ENCODE results near the gene SLFN12.
"Not testable (repeated sequence)": the region's sequence is repeated elsewhere in the genome, so short reads cannot be mapped to it uniquely, and the experiment has no call there.

Gene SLFN12

DNA sequence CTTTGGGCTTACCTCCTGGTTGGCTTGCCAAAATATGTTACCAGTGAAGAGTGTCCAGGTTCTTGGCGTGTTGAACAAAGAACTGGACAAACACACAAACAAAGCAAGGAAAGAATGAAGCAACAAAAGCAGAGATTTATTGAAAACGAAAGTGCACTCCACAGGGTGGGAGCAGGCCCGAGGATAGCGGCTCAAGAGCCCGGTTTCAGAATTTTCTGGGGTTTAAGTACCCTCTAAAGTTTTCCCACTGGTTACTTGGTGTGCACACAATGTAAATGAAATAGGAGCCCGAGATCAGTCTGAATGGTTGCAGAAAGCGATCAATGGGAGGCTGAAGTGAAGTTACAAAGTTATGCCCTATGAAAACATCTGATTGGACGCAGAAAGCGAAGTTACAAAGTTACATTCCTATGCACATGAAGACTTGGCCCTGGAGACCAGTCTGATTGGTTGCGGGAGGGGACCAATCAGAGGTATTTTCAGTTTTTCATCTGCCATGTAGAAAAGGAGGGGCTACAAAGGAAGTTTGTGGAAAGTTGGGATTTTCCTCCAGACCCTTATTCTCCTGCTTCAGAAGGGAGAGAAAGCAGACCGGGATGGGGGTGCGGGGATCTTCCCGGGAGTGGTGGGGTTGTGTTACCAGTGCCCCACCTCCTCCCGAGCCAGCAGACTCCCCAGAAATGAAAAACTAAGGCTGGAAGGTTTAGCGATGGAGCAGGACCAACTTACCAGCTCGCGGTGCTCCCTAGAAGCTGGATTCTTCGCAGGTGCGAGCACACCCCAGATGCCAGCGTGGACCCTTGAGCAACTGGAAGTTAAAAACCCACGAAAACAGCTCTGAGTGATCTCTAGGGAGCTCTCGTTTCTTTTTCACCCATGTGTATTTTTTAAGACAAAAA is at the start of gene SLFN12:
SLFN12 (minus strand) TSS at position 325 of the 899 bp plus-strand sequence. CDS start 9,472 bp downstream, outside the sequence.
- DNase-seq (ENCODE audit: low spot score): no peak

- no peak for DNase-seq (ENCODE audit: low spot score)
Observed at GRCh38 chr17:35479271-35479670, 47.0 kb upstream of the SLFN12 start.

DNA sequence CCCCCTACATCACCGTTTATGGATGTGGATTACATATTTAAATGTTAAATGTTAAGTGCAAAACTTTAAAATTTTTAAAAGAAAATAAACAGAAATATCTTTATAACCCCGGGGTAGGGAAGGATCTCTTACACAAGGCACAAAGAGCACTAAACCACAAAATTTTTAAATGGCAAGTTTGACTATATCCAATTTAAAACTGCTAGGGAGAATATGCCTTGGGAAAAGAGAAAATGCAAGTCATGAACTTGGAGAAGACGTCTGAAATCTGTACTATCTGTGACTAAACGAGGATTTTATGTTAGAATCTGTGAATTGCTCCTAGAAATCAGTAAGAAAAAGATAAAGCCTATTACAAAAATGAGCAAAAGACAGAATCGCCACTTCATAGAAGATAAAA is 44.9 kb upstream of the SLFN12 start:
- no peak for DNase-seq (ENCODE audit: low spot score)

GRCh38 chr17:35476283-35476820 is 44.1 kb upstream of the SLFN12 start:
- DNase-seq (ENCODE audit: low spot score): no peak

GRCh38 chr17:35468475-35468874 is 36.2 kb upstream of the SLFN12 start:
- DNase-seq (ENCODE audit: low spot score): no peak

GRCh38 chr17:35467824-35468223 is 35.5 kb upstream of the SLFN12 start:
- DNase-seq (ENCODE audit: low spot score): no peak

- peak; percentile 85 for DNase-seq (ENCODE audit: low spot score)
Observed at GRCh38 chr17:35460354-35460851, 28.1 kb upstream of the SLFN12 start.

- not testable (repeated sequence) for DNase-seq (ENCODE audit: low spot score)
Observed at GRCh38 chr17:35454035-35454434, 21.7 kb upstream of the SLFN12 start.

DNA sequence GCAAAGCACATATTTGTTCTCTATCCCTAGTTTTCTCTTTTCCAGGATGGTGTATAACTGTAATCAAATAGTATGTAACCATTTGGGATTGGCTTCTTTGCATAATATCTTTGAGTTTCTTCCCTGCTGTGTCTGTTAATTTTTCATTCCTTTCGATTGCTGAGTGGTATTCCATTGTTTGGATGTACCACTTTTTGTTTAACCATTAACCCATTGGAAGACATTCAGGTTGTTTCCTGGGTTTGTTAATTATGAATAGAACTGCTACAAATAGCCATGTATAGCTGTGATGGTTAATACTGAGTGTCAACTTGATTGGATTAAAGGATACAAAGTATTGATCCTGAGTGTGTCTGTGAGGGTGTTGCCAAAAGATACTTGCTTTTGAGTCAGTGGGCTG is 20.9 kb upstream of the SLFN12 start:
- no peak for DNase-seq (ENCODE audit: low spot score)

DNA sequence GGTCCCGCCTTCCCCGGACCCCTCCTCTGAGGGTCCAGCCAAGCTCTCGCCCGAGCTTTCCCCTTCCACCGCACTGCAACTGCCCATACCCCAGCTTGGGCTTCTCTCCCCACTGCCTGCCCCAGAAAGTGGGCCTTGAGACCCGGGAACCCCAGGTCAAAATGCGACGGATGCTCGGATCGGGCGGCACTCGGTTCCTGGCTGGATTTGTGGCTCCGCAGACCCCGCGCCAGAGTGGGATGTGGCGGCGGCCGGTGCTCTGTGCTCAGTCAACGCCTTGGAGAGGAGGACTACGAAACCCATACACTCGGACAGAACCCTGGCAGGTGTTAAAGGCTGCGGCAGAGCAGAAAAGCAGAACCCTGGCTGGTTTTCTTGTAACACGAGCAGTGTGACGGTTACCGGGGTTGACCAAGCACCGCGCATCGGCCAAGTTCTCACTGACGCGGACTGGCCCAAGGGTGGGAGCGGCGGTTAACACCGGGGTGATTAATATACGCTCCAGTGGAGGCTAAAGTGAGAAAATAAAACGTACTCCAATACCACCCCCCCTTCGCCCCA is 17.2 kb upstream of the SLFN12 start:
- no peak for DNase-seq (ENCODE audit: low spot score)

DNA sequence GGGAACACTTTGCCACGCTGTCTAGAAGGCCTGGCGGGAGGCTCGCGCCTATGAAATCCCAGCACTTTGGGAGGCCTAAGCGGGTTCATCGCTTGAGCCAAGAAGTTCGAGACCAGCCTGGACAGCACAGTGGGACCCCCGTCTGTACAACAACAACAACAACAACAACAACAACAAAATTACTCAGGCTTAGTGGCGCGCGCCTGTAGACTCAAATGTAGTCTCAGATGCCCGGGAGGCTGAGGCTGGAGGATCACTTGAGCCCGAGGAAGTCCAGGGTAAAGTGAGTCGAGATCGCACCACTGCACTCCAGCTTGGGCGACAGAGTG is 16.6 kb upstream of the SLFN12 start:
- DNase-seq (ENCODE audit: low spot score): no peak

GRCh38 chr17:35448214-35448898 is 16.1 kb upstream of the SLFN12 start, which contains the start of gene SLFN13:
TSS of gene SLFN13 (minus strand) at chr17:35448766. CDS start at chr17:35445680, 3,086 bp downstream.
- no peak for DNase-seq (ENCODE audit: low spot score)

DNA sequence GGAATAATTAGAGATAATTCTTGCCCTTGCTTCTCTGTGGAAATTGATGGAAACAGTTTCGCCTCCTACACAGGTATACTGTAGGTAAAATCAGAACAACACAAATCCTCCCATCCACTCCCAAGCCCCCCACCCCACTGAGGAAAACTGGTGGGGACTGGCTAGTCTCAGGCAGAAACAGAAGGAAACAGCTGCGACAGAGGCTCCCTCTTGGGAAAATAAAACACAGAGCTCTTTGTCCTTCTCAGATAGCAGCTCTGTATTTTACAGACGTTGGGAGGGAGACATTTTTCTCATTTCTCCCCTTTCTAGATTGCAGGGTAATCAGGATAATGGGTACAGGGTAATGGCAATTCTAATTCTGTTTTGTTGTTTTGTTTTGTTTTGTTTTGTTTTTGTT is 15.2 kb upstream of the SLFN12 start:
- DNase-seq (ENCODE audit: low spot score): no peak

DNA sequence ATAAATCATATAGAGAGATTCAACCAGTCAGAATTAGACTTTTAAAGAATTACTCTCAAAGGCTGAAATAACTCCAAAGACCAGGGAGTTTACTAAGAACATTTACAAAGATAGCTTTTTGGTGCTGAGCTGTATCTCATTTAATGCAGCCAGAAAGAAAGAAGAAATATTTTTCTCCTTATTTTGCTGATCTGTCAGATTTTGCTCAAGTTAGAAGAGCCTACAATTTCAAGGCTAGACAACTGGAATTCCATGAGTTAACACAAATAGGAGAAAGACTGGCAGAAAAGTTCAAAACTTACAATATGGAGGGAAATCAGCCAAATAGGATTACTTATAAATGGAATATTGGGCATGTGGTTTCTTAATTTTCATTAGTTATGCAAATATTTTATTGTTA is 6.1 kb upstream of the SLFN12 start:
- no peak for DNase-seq (ENCODE audit: low spot score)

- peak; percentile 96 for DNase-seq (ENCODE audit: low spot score)
Observed at GRCh38 chr17:35433075-35433894, 985 bp upstream of the SLFN12 start.

DNA sequence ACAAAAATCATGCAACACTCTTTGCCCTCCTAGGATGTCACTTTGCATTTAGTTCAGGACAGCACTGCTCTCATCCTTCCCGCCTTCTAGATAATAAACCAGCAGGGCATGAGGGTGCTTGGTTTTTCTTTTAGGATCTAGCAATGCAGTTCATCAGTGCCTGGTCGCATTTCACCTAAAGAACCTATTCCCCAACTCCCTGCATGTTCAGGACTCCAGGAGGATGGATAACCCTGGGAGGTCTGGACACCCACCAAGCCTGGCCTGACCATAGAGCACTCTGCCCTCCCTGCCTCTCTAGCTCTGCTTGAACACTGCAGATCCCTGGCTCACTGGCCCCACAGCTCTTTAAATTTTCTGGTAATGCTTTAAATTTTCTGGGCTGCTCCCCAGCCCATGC is 2.6 kb downstream of the SLFN12 start:
- DNase-seq (ENCODE audit: low spot score): no peak

- DNase-seq (ENCODE audit: low spot score): no peak
Observed at GRCh38 chr17:35428229-35428628, 4.1 kb downstream of the SLFN12 start.

DNA sequence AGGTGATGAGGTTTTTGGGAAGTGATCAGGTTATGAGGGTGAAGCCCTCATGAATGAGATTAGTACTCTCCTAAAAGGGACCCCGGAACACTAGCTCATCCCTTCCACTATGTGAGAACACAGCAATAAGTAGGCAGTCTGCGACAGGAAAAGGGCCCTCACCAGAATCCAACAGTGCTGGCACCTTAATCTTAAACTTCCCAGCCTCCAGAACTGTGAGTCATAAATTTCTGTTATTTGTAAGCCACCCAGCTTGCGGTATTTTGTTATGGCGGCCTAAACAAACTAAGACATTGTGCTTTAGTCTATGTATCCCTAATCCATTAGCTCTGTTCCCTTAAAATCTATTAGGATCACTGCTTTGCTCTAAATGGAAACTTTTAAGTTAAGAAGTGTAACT is 8.5 kb downstream of the SLFN12 start:
- DNase-seq (ENCODE audit: low spot score): no peak

DNA sequence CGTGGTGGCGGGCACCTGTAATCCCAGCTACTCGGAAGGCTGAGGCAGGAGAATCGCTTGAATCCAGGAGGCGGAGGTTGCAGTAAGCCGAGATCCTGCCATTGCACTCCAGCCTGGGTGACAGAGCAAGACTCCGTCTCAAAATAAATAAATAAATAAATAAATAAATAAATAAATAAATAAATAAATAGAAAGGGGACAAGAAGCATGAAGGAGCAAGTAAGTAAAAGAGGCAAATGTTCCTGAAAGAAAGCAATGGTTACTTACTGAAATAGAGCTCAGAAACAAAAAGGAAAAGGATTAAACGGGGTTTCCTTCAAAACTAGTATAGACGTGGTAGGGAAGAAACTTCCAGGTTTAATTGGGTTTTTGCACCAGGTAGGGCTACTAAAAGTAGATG is 11.2 kb downstream of the SLFN12 start:
- not testable (repeated sequence) for DNase-seq (ENCODE audit: low spot score)

DNA sequence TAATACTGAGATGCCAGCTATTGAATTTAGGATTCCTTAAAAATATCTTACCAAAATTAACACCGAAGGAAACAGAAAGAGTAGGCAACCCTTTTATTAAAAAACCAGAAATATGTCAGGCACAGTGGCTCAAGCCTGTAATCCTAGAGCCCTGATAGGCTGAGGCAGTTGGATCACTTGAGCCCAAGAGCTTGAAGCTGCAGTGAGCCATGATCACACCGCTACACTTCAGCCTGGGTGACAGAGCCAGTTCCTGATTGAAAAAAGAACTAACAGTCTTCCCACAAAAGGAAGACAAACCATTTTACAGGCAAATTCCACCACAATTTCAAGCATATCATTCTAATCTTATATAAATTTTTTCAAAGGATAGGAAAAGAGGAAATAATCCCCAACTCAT is 15.6 kb downstream of the SLFN12 start:
- no peak for DNase-seq (ENCODE audit: low spot score)

GRCh38 chr17:35414707-35415106 is 17.6 kb downstream of the SLFN12 start:
- not testable (repeated sequence) for DNase-seq (ENCODE audit: low spot score)

GRCh38 chr17:35414247-35414646 is 18.1 kb downstream of the SLFN12 start:
- no peak for DNase-seq (ENCODE audit: low spot score)
